ENCODE measurements around the gene HSD17B3.
"Not testable (repeated sequence)": the region's sequence is repeated elsewhere in the genome, so short reads cannot be mapped to it uniquely, and the experiment has no call there.

The HSD17B3 gene

GRCh38 chr9:96305171-96305570 lies 3.2 kb upstream of the HSD17B3 start:
- no peak for DNase-seq

- DNase-seq: no peak
These were observed 2.3 kb upstream of the HSD17B3 start for GRCh38 chr9:96304230-96304629.

GRCh38 chr9:96299823-96300222 lies 2.2 kb downstream of the HSD17B3 start:
- DNase-seq: peak; percentile 10

GRCh38 chr9:96294159-96294545 lies 7.8 kb downstream of the HSD17B3 start:
- no peak for DNase-seq

GRCh38 chr9:96293498-96294158 lies 8.3 kb downstream of the HSD17B3 start:
- no peak for DNase-seq

GRCh38 chr9:96289392-96289791 lies 12.6 kb downstream of the HSD17B3 start:
- no peak for DNase-seq

- DNase-seq: no peak
These were observed 20.3 kb downstream of the HSD17B3 start for GRCh38 chr9:96281641-96282040.

- DNase-seq: no peak
These were observed 22.0 kb downstream of the HSD17B3 start for GRCh38 chr9:96279932-96280331.

GRCh38 chr9:96274939-96275338 lies 27.0 kb downstream of the HSD17B3 start:
- no peak for DNase-seq

GRCh38 chr9:96270236-96270744 lies 31.7 kb downstream of the HSD17B3 start:
- no peak for DNase-seq

- no peak for DNase-seq
These were observed 43.0 kb downstream of the HSD17B3 start for GRCh38 chr9:96258967-96259366.

- no peak for DNase-seq
These were observed 45.2 kb downstream of the HSD17B3 start for GRCh38 chr9:96256800-96257199.

- DNase-seq: no peak
These were observed 46.3 kb downstream of the HSD17B3 start for GRCh38 chr9:96255698-96256097.

- no peak for DNase-seq
These were observed 48.8 kb downstream of the HSD17B3 start for GRCh38 chr9:96253059-96253696.

- DNase-seq: no peak
These were observed 50.5 kb downstream of the HSD17B3 start for GRCh38 chr9:96251451-96251850.

GRCh38 chr9:96249746-96250145 lies 52.2 kb downstream of the HSD17B3 start:
- DNase-seq: no peak

GRCh38 chr9:96246267-96246671 lies 55.7 kb downstream of the HSD17B3 start:
- DNase-seq: no peak

GRCh38 chr9:96245399-96245798 lies 56.6 kb downstream of the HSD17B3 start:
- DNase-seq: no peak

- no peak for DNase-seq
These were observed 58.2 kb downstream of the HSD17B3 start for GRCh38 chr9:96243778-96244177.

- no peak for DNase-seq
These were observed 59.2 kb downstream of the HSD17B3 start for GRCh38 chr9:96242811-96243210.

GRCh38 chr9:96241391-96241809 lies 60.6 kb downstream of the HSD17B3 start:
- DNase-seq: no peak

GRCh38 chr9:96236854-96237550 lies 65.0 kb downstream of the HSD17B3 start:
- no peak for DNase-seq

- not testable (repeated sequence) for DNase-seq
These were observed 65.6 kb downstream of the HSD17B3 start for GRCh38 chr9:96236337-96236736.
